GM12875 (cell line): ENCODE data around the gene RNF145.

Experiments used
- H3K4me3 ChIP-seq: one replicate; pipeline ENCODE4 v1.5.1; 2011; ENCODE audit warnings: low read depth, low read length, control low read depth
- CTCF ChIP-seq: IDR thresholded peaks from 2 replicates; pipeline ENCODE4 v1.5.1; 2011; ENCODE audit warnings: low read depth, mild to moderate bottlenecking, control low read depth, inconsistent platforms, low read length, moderate library complexity, borderline replicate concordance; ENCODE audit not compliant: insufficient read depth

Gene RNF145

GRCh38 chr5:159210210-159210661 lies 883 bp upstream of the RNF145 start:
- TF ChIP-seq CTCF: no peak
- H3K4me3 ChIP-seq: no peak overlapping the region

GRCh38 chr5:159208514-159209437 lies 577 bp downstream of the RNF145 start:
- peak overlapping the region; percentile 68 for H3K4me3 ChIP-seq
- TF ChIP-seq CTCF: no peak

GRCh38 chr5:159207686-159208513 lies 1.5 kb downstream of the RNF145 start:
- H3K4me3 ChIP-seq: peak overlapping the region; percentile 68
- TF ChIP-seq CTCF: no peak

- peak overlapping the region; percentile 68 for H3K4me3 ChIP-seq
- no peak for TF ChIP-seq CTCF
Measured at GRCh38 chr5:159207222-159207685, 2.1 kb downstream of the RNF145 start.

GRCh38 chr5:159206818-159207217 lies 2.5 kb downstream of the RNF145 start:
- TF ChIP-seq CTCF: no peak
- H3K4me3 ChIP-seq: peak overlapping the region; percentile 33

GRCh38 chr5:159206368-159206767 lies 3.0 kb downstream of the RNF145 start:
- H3K4me3 ChIP-seq: peak overlapping the region; percentile 33

More at GRCh38 chr5:159206368-159206767, 3.0 kb downstream of the RNF145 start:
- TF ChIP-seq CTCF: no peak
